ENCODE results near the gene CDK13. TPM values are rescaled to one million over a fixed set of nuclear protein-coding genes. Genes with fewer than 3 reads are reported as not detected.
A peak's percentile ranks its signal among the peaks of the same experiment; 100 is the strongest.
"Not testable (repeated sequence)": the region's sequence is repeated elsewhere in the genome, so short reads cannot be mapped to it uniquely, and the experiment has no call there.

Gene CDK13
- total RNA-seq, 2 donors from 2014 or later = 53.4 to 68.9 TPM

DNA sequence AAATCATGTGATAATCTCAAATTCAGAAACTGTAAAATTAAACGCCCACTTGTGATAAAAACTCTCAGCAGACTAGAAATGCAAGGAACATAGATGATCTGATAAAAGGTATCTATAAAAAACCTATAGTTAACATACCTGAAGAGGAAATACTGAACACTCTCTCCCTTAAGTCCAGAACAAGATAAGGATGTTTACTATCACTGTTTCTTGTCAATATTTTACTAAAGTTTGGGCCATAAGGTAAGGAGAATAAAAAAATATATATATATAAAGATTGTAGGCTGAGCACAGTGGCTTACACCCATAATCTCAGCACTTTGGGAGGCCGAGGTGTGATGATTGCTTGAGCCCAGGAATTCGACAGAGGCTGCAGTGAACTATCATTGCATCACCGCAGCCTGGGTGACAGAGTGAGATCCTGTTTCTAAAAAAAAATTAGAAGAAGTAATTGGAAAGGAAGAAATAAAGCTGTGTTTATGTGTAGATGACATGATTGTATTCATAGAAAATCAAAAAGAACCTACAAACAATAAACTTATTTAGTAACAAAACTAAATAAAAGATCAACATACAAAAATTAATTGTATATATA, 155.9 kb downstream of the CDK13 start:
- Mint-ChIP-seq H3K4me1 (ENCODE audit: low read depth in 2 of 2) (no peaks in the 10 kb centered on the region), H3K27ac (no peak overlapping the region), H3K4me3 (no peak overlapping the region), H3K27me3 (no peaks in the 10 kb centered on the region), H3K9me3 (no peaks in the 10 kb centered on the region), H3K36me3 (peaks cover 4% of the 10 kb centered on the region)
- DNase-seq (ENCODE audit: low spot score) = no peak
- ATAC-seq = no peak

DNA sequence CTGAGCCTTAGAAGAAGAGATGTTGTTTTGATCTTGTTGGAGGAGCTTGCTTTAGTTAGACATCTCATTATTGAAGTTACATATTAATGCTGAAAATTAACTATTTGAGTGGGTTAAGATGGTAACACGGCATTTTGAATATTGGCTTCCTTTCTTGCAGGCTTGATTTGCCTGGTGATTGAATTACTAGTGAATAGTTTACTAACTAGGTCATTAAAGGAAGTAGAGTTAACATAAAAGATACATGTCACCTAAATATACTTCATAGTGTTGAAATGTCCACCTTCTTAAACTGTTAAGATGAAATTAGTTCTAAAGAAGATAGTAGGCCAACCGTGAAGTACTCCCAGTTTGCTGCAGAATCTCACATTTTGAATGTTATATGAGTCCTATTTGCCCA, 165.9 kb downstream of the CDK13 start:
- Mint-ChIP-seq H3K9me3 (no peaks in the 10 kb centered on the region), H3K4me1 (ENCODE audit: low read depth in 2 of 2) (no peaks in the 10 kb centered on the region), H3K27me3 (no peaks in the 10 kb centered on the region), H3K36me3 (no peaks in the 10 kb centered on the region), H3K27ac (no peak overlapping the region), H3K4me3 (no peak overlapping the region)
- no peak for ATAC-seq
- no peak for DNase-seq (ENCODE audit: low spot score)

DNA sequence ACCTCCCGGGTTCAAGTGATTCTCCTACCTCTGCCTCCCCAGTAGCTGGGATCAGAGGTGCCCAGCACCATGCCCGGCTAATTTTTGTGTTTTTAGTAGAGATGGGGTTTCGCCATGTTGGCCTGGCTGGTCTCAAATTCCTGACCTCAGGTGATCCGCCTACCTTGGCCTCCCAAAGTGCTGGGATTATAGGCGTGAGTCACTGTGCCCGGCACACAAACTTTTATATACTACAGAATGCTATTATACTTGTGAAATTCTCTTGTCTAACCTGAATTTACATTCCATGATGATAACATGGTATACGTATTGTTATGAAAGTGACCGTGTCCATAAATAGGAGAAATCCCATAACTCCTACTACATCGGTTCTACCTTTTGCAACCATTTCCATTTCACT, 167.1 kb downstream of the CDK13 start:
- not testable (repeated sequence) for H3K4me3 Mint-ChIP-seq; H3K27ac Mint-ChIP-seq; H3K9me3 Mint-ChIP-seq; H3K36me3 Mint-ChIP-seq; H3K27me3 Mint-ChIP-seq; ATAC-seq; DNase-seq (ENCODE audit: low spot score); H3K4me1 Mint-ChIP-seq (ENCODE audit: low read depth in 2 of 2)

DNA sequence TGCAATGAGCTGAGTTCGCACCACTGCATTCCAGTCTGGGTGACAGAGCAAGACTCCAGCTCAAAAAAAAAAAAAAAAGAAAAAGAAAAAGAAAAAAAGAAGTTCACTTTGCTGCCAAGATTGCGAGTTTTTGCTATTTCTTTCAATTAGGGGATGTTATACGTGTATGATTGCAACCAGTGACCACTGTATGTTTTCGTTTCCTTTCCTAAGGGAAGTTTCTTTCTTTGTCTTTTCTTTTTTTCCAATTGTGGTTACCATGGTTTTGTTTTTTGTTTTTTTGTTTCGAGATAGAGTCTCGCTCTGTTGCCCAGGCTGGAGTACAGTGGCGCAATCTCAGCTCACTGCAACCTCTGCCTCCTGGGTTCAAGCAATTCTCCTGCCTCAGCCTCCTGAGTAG, 168.1 kb downstream of the CDK13 start:
- H3K9me3 Mint-ChIP-seq, ATAC-seq: not testable (repeated sequence)

DNA sequence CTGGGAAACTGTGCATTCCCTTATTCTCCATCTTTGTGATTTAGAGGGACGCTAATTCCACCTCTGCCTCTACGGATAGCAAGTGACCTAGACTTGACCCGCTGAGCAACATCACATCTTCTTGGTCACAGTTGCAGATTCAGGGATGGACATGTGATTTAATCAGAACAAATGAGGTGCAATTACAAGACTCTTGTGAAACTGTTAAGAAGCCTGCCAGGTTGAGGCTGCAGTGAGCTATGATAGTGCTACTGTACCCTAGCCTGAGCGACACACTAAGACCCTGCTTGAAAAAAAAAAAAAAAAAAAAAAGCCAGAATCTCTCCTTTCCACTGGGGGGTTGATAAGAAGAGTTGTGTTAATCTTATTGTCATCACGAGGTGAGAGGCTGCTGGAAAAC, 170.0 kb downstream of the CDK13 start:
- Mint-ChIP-seq H3K27me3 (no peaks in the 10 kb centered on the region), H3K4me1 (ENCODE audit: low read depth in 2 of 2) (no peaks in the 10 kb centered on the region), H3K4me3 (no peak overlapping the region), H3K9me3 (no peaks in the 10 kb centered on the region), H3K36me3 (no peaks in the 10 kb centered on the region), H3K27ac (no peak overlapping the region)
- no peak for ATAC-seq
- DNase-seq (ENCODE audit: low spot score) = no peak

More for the DNA sequence above, 168.1 kb downstream of the CDK13 start:
- not testable (repeated sequence) for DNase-seq (ENCODE audit: low spot score); H3K4me3 Mint-ChIP-seq; H3K27me3 Mint-ChIP-seq; H3K36me3 Mint-ChIP-seq; H3K27ac Mint-ChIP-seq; H3K4me1 Mint-ChIP-seq (ENCODE audit: low read depth in 2 of 2)

DNA sequence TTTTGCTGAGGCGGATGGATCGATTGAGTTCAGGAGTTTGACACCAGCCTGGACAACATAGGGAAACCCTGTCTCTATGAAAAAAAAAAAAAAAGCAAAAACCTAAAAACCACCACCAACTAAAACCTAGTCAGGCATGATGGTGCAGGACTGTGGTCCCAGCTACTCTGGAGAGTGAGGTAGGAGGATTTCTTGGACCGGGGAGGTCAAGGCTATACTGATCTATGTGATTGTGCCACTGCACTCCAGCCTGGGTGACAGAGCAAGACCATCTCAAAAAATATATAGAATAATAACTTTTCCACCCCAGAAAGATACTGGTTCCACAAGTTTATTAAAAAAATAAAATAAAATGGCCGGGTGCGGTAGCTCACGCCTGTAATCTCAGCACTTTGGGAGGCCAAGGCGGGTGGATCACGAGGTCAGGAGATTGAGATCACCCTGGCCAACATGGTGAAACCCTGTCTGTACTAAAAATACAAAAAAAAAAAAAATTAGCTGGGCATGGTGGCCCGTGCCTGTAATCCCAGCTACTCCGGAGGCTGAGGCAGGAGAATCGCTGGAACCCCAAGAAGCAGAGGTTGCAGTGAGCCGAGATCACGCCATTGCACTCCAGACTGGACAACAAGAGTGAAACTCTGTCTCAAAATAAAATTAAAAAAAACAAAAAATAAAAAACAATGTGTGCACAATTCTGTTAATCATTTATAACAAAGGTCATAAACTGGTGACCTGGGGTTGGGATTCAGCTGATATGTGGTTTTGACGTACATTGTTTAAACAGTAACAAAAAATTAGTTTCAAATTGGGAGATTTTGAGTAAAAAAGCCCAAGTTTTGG, 172.3 kb downstream of the CDK13 start:
- not testable (repeated sequence) for ATAC-seq; H3K4me3 Mint-ChIP-seq; H3K27me3 Mint-ChIP-seq; DNase-seq (ENCODE audit: low spot score); H3K9me3 Mint-ChIP-seq; H3K36me3 Mint-ChIP-seq; H3K27ac Mint-ChIP-seq; H3K4me1 Mint-ChIP-seq (ENCODE audit: low read depth in 2 of 2)

DNA sequence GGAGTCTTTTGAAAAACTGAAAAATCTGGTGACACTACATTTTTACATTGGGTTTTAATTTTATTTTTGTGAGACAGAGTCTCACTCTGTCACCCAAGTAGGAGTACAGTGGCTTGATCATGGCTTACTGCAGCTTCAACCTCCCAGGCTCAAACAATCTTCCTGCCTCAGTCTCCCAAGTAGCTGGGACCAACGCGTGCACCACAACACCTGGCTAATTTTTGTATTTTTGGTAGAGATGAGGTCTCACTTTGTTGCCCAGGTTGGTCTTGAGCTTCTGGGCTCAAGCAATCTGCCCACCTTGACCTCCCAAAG, 172.8 kb downstream of the CDK13 start:
- DNase-seq (ENCODE audit: low spot score) (no peak), ATAC-seq (no peak)
- H3K27me3 Mint-ChIP-seq = no peaks in the 10 kb centered on the region
- no peak overlapping the region for H3K4me3 Mint-ChIP-seq
- no peaks in the 10 kb centered on the region for H3K36me3 Mint-ChIP-seq
- no peaks in the 10 kb centered on the region for H3K9me3 Mint-ChIP-seq
- H3K27ac Mint-ChIP-seq = no peak overlapping the region
- H3K4me1 Mint-ChIP-seq (ENCODE audit: low read depth in 2 of 2) = peaks cover 0 to 1% of the 10 kb centered on the region in 2 donors

DNA sequence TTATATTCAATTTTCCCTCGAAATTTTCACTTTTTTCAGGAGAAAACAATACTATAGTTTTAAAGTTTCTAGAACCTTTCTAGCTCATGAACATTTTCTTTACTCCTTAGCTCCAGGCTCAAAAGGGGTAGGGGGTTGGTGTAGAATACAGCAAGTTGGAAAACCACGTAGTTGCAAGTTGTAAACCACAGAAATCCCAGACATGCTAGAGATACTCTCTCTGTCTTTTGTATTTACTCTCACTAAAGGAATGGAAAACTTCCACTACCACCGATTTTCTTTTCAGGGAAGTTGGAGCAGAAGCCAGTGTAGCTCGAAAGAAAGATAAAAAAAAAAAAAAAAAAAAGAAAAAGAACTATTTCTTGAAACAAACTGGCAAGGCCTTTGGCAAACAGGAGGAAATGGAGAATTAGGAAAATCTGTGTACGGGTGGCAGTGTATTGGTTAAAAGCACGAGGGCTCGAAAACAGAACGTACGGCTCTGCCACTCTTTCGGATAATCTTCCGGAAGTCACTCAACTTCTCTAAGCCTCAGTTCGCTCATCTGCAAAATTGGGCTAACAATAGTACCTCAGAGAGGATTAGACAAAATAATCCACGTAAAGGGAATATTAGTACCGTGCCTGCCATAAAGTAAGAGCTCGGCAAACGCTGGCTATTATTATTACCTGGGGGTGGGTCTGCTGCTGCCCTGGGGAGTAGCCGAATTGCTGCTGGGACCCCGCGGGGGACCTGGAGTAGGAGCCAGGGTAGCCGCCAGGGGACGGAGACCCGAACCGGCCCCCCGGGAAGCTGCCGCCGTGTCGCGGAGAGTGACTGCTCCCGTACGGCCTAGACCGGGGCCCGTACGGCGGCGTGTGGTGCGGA, 183.7 kb downstream of the CDK13 start:
- Mint-ChIP-seq H3K9me3 (no peaks in the 10 kb centered on the region), H3K36me3 (no peaks in the 10 kb centered on the region), H3K4me3 (peak overlapping the region; percentile 94), H3K27ac (peak overlapping the region; percentile 83 to 92), H3K27me3 (peaks cover 8 to 9% of the 10 kb centered on the region in 2 donors), H3K4me1 (ENCODE audit: low read depth in 2 of 2) (peaks cover 16 to 17% of the 10 kb centered on the region in 2 donors)
- ATAC-seq = peak in 1 of 2 donors; percentile 80
- DNase-seq (ENCODE audit: low spot score) = no peak

DNA sequence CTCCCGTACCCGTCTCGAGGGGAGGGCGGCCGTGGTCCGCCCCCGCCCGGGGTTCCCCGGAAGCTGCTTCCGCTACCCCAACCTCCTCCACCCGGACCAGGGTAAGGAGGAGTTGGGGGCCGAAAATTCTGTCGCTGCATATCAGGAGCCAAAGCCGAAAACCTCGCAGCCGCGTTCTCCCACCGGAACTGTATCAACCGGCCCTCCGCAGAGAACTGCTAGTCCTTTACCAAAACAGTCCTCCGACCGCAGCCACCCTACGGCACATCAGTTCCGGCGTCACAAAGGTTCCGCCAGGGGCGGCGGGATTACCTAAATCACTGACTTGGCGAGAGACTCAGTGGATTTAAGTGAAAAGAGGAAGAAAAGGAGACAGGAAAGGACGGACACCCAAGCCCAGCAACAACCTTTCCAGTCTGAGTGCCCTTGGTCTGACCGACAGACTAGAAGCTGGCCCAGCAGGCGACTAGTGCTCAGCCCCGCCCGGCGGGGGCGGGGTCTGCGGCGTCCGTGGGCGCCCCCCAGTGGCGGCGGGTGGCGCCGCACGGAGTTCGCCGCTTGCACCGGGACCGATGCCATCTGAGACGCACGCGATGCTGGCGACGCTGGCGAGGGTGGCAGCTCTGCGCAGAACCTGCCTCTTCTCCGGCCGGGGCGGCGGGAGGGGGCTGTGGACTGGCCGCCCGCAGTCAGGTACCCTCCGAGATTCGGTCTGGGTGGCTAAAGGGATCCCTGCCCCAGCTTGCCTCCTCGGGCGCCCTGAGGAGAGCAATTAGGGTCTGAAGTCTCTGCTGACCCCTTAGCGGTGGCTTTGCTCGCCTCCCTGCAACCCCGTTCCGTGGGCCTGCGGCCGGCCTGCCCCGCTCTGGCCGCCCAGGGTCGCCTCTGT, 184.6 kb downstream of the CDK13 start, which contains the start of the genes MPLKIP and SUGCT:
Gene MPLKIP, minus strand, starts transcription at position 195 of the 889 bp plus-strand sequence. Its CDS starts 55 bp downstream, at position 140.
Gene SUGCT, plus strand, starts transcription at position 578 of the 889 bp plus-strand sequence.
- no peaks in the 10 kb centered on the region for H3K36me3 Mint-ChIP-seq
- H3K27me3 Mint-ChIP-seq = peaks cover 8 to 9% of the 10 kb centered on the region in 2 donors
- peak within 1 kb of the TSS; percentile 83 to 92 for H3K27ac Mint-ChIP-seq
- ATAC-seq (peak; percentile 95 to 96), DNase-seq (ENCODE audit: low spot score) (peak; percentile 84)
- H3K4me3 Mint-ChIP-seq = peak within 1 kb of the TSS; percentile 94
- peaks cover 10 to 12% of the 10 kb centered on the region in 2 donors for H3K4me1 Mint-ChIP-seq (ENCODE audit: low read depth in 2 of 2)
- no peaks in the 10 kb centered on the region for H3K9me3 Mint-ChIP-seq

DNA sequence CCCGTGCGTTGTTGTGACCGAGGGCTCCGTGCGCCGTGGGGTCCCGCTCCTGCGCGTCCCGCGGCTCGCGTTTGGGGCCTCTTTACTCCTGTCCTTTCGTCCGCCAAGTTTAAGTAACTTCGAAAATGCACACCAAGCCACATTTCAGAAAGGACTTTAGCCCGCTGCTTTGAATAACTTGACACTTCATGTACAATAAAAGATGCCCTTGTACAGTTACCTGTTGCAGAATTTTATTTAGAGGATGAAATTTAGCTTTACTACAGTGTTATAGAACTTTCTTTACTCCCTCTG, 185.2 kb downstream of the CDK13 start:
- Mint-ChIP-seq H3K27me3 (peaks cover 8 to 9% of the 10 kb centered on the region in 2 donors), H3K4me1 (ENCODE audit: low read depth in 2 of 2) (peaks cover 10 to 12% of the 10 kb centered on the region in 2 donors), H3K9me3 (no peaks in the 10 kb centered on the region), H3K36me3 (no peaks in the 10 kb centered on the region), H3K27ac (no peak overlapping the region), H3K4me3 (peak overlapping the region; percentile 94)
- DNase-seq (ENCODE audit: low spot score) (no peak), ATAC-seq (no peak)

DNA sequence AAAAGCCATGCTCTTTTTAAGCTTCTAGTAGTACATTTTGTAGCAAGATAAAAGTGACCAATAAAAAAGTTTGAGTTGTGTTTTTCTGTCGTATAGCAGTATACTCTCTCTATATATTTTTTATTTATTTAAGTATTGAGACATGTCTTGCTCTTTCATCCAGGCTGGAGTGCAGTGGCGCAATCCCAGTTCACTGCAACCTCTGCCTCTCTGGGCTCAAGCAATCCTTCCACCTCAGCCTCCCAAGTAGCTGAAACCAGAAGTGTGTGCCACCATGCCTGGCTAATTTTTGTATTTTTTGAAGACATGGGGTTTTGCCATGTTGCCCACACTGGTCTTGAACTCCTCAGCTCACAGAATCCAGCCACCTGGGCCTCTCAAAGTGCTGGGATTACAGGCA, 187.5 kb downstream of the CDK13 start:
- DNase-seq (ENCODE audit: low spot score) (no peak), ATAC-seq (no peak)
- H3K27me3 Mint-ChIP-seq = peaks cover 12 to 16% of the 10 kb centered on the region in 2 donors
- H3K4me3 Mint-ChIP-seq = no peak overlapping the region
- no peaks in the 10 kb centered on the region for H3K9me3 Mint-ChIP-seq
- H3K36me3 Mint-ChIP-seq = no peaks in the 10 kb centered on the region
- no peak overlapping the region for H3K27ac Mint-ChIP-seq
- peaks cover 2 to 5% of the 10 kb centered on the region in 2 donors for H3K4me1 Mint-ChIP-seq (ENCODE audit: low read depth in 2 of 2)

DNA sequence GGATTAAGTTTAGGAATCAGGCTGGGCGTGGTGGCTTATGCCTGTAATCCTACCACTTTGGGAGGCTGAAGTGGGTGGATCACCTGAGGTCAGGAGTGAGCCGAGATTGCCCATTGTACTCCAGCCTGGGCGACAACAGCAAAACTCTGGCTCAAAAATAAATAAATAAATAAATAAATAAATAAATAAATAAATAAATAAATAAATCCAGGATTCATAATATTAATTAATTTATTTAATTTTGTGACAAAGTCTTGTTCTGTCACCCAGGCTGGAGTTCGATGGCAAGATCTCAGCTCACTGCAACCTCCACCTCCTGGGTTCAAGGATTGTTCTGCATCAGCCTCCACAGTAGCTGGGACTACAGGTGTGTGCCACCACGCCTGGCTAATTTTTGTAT, 188.9 kb downstream of the CDK13 start:
- H3K4me1 Mint-ChIP-seq (ENCODE audit: low read depth in 2 of 2) = no peaks in the 10 kb centered on the region
- H3K4me3 Mint-ChIP-seq = no peak overlapping the region
- no peaks in the 10 kb centered on the region for H3K9me3 Mint-ChIP-seq
- ATAC-seq (no peak), DNase-seq (ENCODE audit: low spot score) (no peak)
- no peaks in the 10 kb centered on the region for H3K36me3 Mint-ChIP-seq
- peaks cover 22 to 25% of the 10 kb centered on the region in 2 donors for H3K27me3 Mint-ChIP-seq
- no peak overlapping the region for H3K27ac Mint-ChIP-seq

DNA sequence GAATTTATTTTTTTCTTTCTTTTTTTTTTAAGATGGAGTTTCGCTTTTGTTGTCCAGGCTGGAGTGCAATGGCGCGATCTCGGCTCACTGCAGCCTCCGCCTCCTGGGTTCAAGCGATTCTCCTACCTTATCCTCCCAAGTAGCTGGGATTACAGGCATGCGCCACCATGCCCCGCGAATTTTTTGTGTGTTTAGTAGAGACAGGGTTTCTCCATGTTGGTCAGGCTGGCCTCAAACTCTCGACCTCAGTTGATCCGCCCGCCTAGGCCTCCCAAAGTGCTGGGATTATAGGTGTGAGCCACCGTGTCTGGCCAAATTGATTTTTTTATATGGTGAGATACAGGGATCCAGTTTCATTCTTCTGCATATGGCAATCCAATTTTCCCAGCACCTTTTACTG, 189.8 kb downstream of the CDK13 start:
- not testable (repeated sequence) for DNase-seq (ENCODE audit: low spot score); H3K4me3 Mint-ChIP-seq; H3K36me3 Mint-ChIP-seq; H3K4me1 Mint-ChIP-seq (ENCODE audit: low read depth in 2 of 2); H3K9me3 Mint-ChIP-seq; ATAC-seq; H3K27ac Mint-ChIP-seq
- peaks cover 25% of the 10 kb centered on the region in 2 donors for H3K27me3 Mint-ChIP-seq
